ENCODE results near the gene ANXA11.
"Not testable (repeated sequence)": the region's sequence is repeated elsewhere in the genome, so short reads cannot be mapped to it uniquely, and the experiment has no call there.

ANXA11 gene

GRCh38 chr10:80204677-80205476, 460 bp downstream of the ANXA11 start:
- DNase-seq (ENCODE audit: low read depth): no peak
- H3K4me3 ChIP-seq (ENCODE audit: low read depth, low read length): peak overlapping the region; percentile 84
- no peak for TF ChIP-seq CTCF (IDR thresholded peaks at IDR 0.05; ENCODE audit: low read depth, low read length, missing control alignments)

GRCh38 chr10:80203835-80204676, 1.3 kb downstream of the ANXA11 start:
- peak overlapping the region; percentile 84 for H3K4me3 ChIP-seq (ENCODE audit: low read depth, low read length)
- no peak for TF ChIP-seq CTCF (IDR thresholded peaks at IDR 0.05; ENCODE audit: low read depth, low read length, missing control alignments)
- no peak for DNase-seq (ENCODE audit: low read depth)

GRCh38 chr10:80202934-80203834, 2.2 kb downstream of the ANXA11 start:
- H3K4me3 ChIP-seq (ENCODE audit: low read depth, low read length): peak overlapping the region; percentile 84
- peak; percentile 55 for DNase-seq (ENCODE audit: low read depth)
- peak; percentile 58 for TF ChIP-seq CTCF (IDR thresholded peaks at IDR 0.05; ENCODE audit: low read depth, low read length, missing control alignments)

- not testable (repeated sequence) for DNase-seq (ENCODE audit: low read depth); H3K4me3 ChIP-seq (ENCODE audit: low read depth, low read length)
Measured at GRCh38 chr10:80202530-80202929, 2.8 kb downstream of the ANXA11 start.

- H3K4me3 ChIP-seq (ENCODE audit: low read depth, low read length): no peak overlapping the region
- TF ChIP-seq CTCF (IDR thresholded peaks at IDR 0.05; ENCODE audit: low read depth, low read length, missing control alignments): no peak
- no peak for DNase-seq (ENCODE audit: low read depth)
Measured at GRCh38 chr10:80201608-80202141, 3.7 kb downstream of the ANXA11 start.

GRCh38 chr10:80200687-80201086, 4.7 kb downstream of the ANXA11 start:
- H3K4me3 ChIP-seq (ENCODE audit: low read depth, low read length): no peak overlapping the region
- TF ChIP-seq CTCF (IDR thresholded peaks at IDR 0.05; ENCODE audit: low read depth, low read length, missing control alignments): no peak
- no peak for DNase-seq (ENCODE audit: low read depth)
